Esophagus squamous epithelium (tissue), 5 donors: Measurements from ENCODE around the gene ADAM20. TPM values are rescaled to one million over a fixed set of nuclear protein-coding genes. Genes with fewer than 3 reads are reported as not detected.

Experiments used
- DNase-seq: peaks from one replicate; lab custom pipeline; 2025; lab: John Stamatoyannopoulos, UW
- H3K27ac ChIP-seq, 4 donors: fragments of 200-600 bp; sonication (generic); one replicate each; pipeline ENCODE4 v1.5.1; 2016 to 2019; ENCODE audit warnings: mild to moderate bottlenecking in 1 of 4
- H3K27me3 ChIP-seq, 4 donors: fragments of 200-600 bp; sonication (generic); 1 replicate in 3 of 4; 2 replicates in 1 of 4; pipeline versions ENCODE4 v1.5.1 to v1.6.0; 2017 to 2021; ENCODE audit warnings: antibody characterized with exemption in 1 of 4
- H3K36me3 ChIP-seq, 3 donors: fragments of 200-600 bp; sonication (generic); one replicate each; pipeline ENCODE4 v1.5.1; 2016 to 2019
- H3K4me1 ChIP-seq, 3 donors: fragments of 200-600 bp; sonication (generic); one replicate each; pipeline ENCODE4 v1.5.1; 2017 to 2019
- H3K4me3 ChIP-seq, 4 donors: fragments of 200-600 bp; sonication (generic); 1 replicate in 3 of 4; 2 replicates in 1 of 4; pipeline ENCODE4 v1.5.1; 2016 to 2019; ENCODE audit warnings: mild to moderate bottlenecking in 2 of 4, moderate library complexity in 1 of 4
- H3K9me3 ChIP-seq, 3 donors: fragments of 200-600 bp; sonication (generic); one replicate each; pipeline ENCODE4 v1.5.1; 2016 to 2019
- POLR2A ChIP-seq, 4 donors: fragments of 450-650 bp; IDR thresholded peaks; one replicate each; pipeline ENCODE4 v1.6.1; 2017; ENCODE audit warnings: antibody characterized with exemption in 4 of 4, mild to moderate bottlenecking in 4 of 4, moderate library complexity in 3 of 4
- WGBS, 2 donors: methylation state at CpG; one replicate each; pipeline ENCODE4 v1.1.5; 2018; 5-methylcytosine and 5-hydroxymethylcytosine counted together
- intact Hi-C: fragments of 100-400 bp; cut with DNase I; formaldehyde crosslinking; loops from one replicate; pipeline ENCODE4 v1.15.0; 2022
- total RNA-seq, 4 donors: library from RNA; depleted of rRNA; stranded (reverse); fragments of >200 nt; gene quantifications; one replicate each; pipeline ENCODE4 v1.1.0, GENCODE V29; 2016
- TF ChIP-seq, protein P1 (sequence below), 6 experiments: fragments of 450-650 bp in 4 of 6; fragments of 200-600 bp in 2 of 6; sonication (generic) in 2 of 6; IDR thresholded peaks; one replicate each; pipeline ENCODE4 v1.5.1; 2016 to 2019; ENCODE audit warnings: antibody characterized with exemption in 6 of 6, mild to moderate bottlenecking in 4 of 6, moderate library complexity in 4 of 6
- donor health status: DM: yes; HTN: yes; CAD: no.

ADAM20 gene
- total RNA-seq, 4 donors from 2014 or later = 0.21 to 1.6 (median 0.82) TPM

DNA sequence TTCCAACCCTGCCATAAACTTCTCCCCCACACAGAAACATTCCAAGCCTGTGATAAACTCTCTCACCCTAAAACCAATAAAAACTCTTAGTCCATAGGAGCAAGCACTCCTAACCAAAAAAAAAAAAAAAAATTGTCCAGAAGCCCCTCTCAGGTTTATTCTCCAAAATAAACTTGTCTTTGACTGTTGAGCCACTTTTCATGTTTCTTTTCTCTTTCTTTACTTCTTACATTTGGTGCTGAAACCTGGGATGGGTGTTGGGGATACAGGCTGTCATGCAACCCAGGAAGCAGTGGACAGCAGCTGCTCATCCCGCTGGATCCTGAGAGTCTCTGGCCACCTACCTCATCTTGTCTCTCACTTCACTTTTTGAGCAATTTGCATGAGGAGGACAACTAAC lies 2.0 kb upstream of the ADAM20 start:
- no peak for TF ChIP-seq POLR2A (IDR thresholded peaks at IDR 0.05)
- TF ChIP-seq, protein P1, sequence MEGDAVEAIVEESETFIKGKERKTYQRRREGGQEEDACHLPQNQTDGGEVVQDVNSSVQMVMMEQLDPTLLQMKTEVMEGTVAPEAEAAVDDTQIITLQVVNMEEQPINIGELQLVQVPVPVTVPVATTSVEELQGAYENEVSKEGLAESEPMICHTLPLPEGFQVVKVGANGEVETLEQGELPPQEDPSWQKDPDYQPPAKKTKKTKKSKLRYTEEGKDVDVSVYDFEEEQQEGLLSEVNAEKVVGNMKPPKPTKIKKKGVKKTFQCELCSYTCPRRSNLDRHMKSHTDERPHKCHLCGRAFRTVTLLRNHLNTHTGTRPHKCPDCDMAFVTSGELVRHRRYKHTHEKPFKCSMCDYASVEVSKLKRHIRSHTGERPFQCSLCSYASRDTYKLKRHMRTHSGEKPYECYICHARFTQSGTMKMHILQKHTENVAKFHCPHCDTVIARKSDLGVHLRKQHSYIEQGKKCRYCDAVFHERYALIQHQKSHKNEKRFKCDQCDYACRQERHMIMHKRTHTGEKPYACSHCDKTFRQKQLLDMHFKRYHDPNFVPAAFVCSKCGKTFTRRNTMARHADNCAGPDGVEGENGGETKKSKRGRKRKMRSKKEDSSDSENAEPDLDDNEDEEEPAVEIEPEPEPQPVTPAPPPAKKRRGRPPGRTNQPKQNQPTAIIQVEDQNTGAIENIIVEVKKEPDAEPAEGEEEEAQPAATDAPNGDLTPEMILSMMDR (IDR thresholded peaks at IDR 0.05) = no peak
- H3K4me3 ChIP-seq = no peak overlapping the region
- no peaks in the 10 kb centered on the region for H3K4me1 ChIP-seq
- peaks cover 0 to 19% (median 11%) of the 10 kb centered on the region in 3 donors for H3K9me3 ChIP-seq
- intact Hi-C loops = no loop called here
- no peaks in the 10 kb centered on the region for H3K27me3 ChIP-seq
- peaks cover 0 to 14% (median 0%) of the 10 kb centered on the region in 3 donors for H3K36me3 ChIP-seq
- H3K27ac ChIP-seq = no peak overlapping the region
- WGBS, 2 donors = 18 to 88% methylated on average over 1 of the region's 1 CpG
- no peak for DNase-seq

DNA sequence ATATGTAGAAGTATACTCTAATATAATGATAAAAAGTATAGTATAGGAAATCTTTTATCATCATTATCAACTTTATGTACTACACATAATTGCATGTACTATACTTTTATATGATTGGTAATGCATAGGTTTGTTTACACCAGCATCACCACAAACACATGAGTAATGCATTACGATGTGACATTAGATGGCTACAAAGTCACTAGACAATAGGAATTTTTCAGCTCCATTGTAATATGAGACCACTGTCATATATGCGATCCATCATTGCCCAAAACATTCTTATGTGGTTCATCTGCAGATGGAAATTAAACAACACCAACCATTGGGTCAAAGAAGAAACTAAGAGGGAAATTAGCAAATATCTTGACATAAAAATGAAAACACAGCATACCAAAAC lies 4.4 kb downstream of the ADAM20 start:
- Histone ChIP-seq H3K4me1 (no peaks in the 10 kb centered on the region), H3K36me3 (peaks cover 0 to 14% (median 0%) of the 10 kb centered on the region in 3 donors), H3K27me3 (no peaks in the 10 kb centered on the region), H3K9me3 (peaks cover 0 to 13% (median 11%) of the 10 kb centered on the region in 3 donors), H3K27ac (no peak overlapping the region), H3K4me3 (no peak overlapping the region)
- intact Hi-C loops = no loop called here
- no peak for TF ChIP-seq POLR2A (IDR thresholded peaks at IDR 0.05)
- TF ChIP-seq, protein P1 (IDR thresholded peaks at IDR 0.05) = no peak
- 92 to 100% methylated on average over 2 of the region's 2 CpGs for WGBS, 2 donors
- DNase-seq = no peak

DNA sequence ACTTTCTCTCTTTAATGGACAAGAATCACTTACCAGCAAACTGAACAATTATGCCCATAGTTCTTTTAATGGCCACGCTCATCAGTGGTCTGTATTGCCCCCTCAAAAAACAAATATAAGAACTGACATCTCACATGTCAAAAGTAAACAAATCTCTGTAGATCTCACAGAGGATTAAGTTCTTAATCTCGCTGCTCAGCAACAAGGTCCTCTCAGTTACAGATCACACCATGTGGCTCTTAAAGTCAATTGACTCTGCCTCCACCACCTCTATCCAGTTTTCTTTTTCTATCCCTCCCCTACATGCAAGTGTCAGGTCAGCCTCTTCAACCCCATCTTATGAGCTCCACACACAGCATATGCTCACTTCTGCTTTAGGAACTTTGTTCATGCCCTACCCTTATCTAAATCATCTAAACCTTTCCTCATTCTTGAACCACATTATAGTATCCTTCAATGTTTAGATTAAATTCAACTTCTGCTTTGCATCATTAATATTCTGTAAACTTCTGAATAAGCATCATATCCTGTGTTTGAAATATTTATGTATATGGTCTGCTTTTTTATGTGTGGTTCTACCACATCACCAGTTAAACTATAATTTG lies 7.2 kb downstream of the ADAM20 start:
- Histone ChIP-seq H3K36me3 (peaks cover 0 to 23% (median 0%) of the 10 kb centered on the region in 3 donors), H3K27ac (no peak overlapping the region), H3K27me3 (no peaks in the 10 kb centered on the region), H3K4me3 (no peak overlapping the region), H3K9me3 (peaks cover 0 to 6% (median 5%) of the 10 kb centered on the region in 3 donors), H3K4me1 (no peaks in the 10 kb centered on the region)
- 72 to 87% methylated on average over 2 of the region's 2 CpGs for WGBS, 2 donors
- TF ChIP-seq POLR2A (IDR thresholded peaks at IDR 0.05) = no peak
- TF ChIP-seq, protein P1 (IDR thresholded peaks at IDR 0.05) = no peak
- no peak for DNase-seq
- intact Hi-C loops = no loop called here

DNA sequence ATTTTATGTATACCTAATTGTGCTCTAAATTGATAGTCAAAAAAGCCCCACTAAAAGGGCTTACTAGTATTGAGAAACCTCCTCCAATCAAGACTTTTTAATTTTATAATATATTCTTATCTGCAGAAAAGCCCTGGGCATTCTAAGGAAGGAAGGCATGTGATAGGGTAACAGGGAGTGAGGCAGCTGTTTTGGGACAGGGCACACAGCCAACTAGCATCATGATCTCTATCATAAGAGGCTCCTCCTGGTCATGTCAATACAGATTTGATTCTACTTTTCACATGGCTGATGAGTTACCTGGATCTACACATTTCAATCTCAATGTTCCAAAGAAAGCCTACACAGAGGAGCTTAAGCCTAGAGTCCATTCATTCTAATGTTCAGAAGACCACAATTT lies 9.1 kb downstream of the ADAM20 start:
- Histone ChIP-seq H3K27ac (no peak overlapping the region), H3K4me1 (no peaks in the 10 kb centered on the region), H3K36me3 (peaks cover 0 to 19% (median 0%) of the 10 kb centered on the region in 3 donors), H3K9me3 (no peaks in the 10 kb centered on the region), H3K27me3 (no peaks in the 10 kb centered on the region), H3K4me3 (no peak overlapping the region)
- no peak for TF ChIP-seq POLR2A (IDR thresholded peaks at IDR 0.05)
- TF ChIP-seq, protein P1 (IDR thresholded peaks at IDR 0.05) = no peak
- intact Hi-C loops = no loop called here
- no peak for DNase-seq

DNA sequence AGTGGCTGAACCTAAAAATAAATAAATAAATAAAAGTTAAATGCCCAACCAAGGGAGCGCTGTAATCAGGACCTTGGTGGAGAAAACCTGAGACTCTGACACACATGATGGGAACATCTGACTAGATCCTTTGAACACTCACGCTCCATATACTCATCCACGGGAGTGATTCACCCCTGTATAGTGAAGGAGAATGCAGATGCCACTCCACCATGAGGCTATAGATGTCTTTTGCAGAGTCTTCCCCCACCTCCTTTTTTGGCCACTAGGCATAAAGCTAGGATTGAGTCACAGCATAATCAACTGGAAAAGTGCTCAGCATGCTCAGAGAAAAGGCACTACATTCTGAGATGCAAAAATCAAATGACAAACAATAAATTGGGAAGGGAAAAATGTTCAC lies 19.0 kb downstream of the ADAM20 start:
- Histone ChIP-seq H3K27ac (no peak overlapping the region), H3K4me3 (no peak overlapping the region), H3K9me3 (peaks cover 0 to 3% (median 0%) of the 10 kb centered on the region in 3 donors), H3K27me3 (no peaks in the 10 kb centered on the region), H3K4me1 (no peaks in the 10 kb centered on the region), H3K36me3 (no peaks in the 10 kb centered on the region)
- DNase-seq = no peak
- 90 to 100% methylated on average over 3 of the region's 3 CpGs for WGBS, 2 donors
- TF ChIP-seq, protein P1 (IDR thresholded peaks at IDR 0.05) = no peak
- no peak for TF ChIP-seq POLR2A (IDR thresholded peaks at IDR 0.05)
- intact Hi-C loops = no loop called here
